CD14-positive monocyte (primary cell): ENCODE measurements around the gene DMAC1. TPM values are rescaled to one million over a fixed set of nuclear protein-coding genes. Genes with fewer than 3 reads are reported as not detected.

ENCODE experiments used
- DNase-seq, 3 donors: peaks; one replicate each; pipeline ENCODE4 v3.0.0-alpha.2; 2011 to 2022
- H2AFZ ChIP-seq: 2 replicates; pipeline ENCODE4 v1.6.0; 2012; ENCODE audit warnings: mild to moderate bottlenecking, low read depth, low read length, inconsistent platforms; ENCODE audit not compliant: insufficient read depth, poor library complexity, severe bottlenecking
- H3K27ac ChIP-seq, 2 donors: 1 replicate in 1 of 2; 2 replicates in 1 of 2; pipeline ENCODE4 v1.5.1; 2012 to 2013; ENCODE audit warnings: low read length in 2 of 2, control low read depth in 1 of 2, inconsistent platforms in 1 of 2, low read depth in 1 of 2, mild to moderate bottlenecking in 1 of 2
- H3K27me3 ChIP-seq, 2 donors: one replicate each; pipeline versions ENCODE4 v1.6.0 to v1.6.1; 2011 to 2013; ENCODE audit warnings: low read length in 2 of 2; ENCODE audit not compliant: control insufficient read depth in 2 of 2, insufficient read depth in 2 of 2
- H3K36me3 ChIP-seq, 2 donors: replicated peaks in 1 of 2; 1 replicate in 1 of 2; 2 replicates in 1 of 2; pipeline versions ENCODE4 v1.5.1 to v1.6.1; 2012 to 2013; ENCODE audit warnings: low read length in 2 of 2, control low read depth in 1 of 2, inconsistent platforms in 1 of 2, mild to moderate bottlenecking in 1 of 2; ENCODE audit not compliant: insufficient read depth in 2 of 2, control insufficient read depth in 1 of 2
- H3K4me1 ChIP-seq, 2 donors: 1 replicate in 1 of 2; 2 replicates in 1 of 2; pipeline versions ENCODE4 v1.5.1 to v1.6.1; 2012 to 2013; ENCODE audit warnings: low read length in 2 of 2, control low read depth in 1 of 2, inconsistent platforms in 1 of 2, mild to moderate bottlenecking in 1 of 2, moderate library complexity in 1 of 2; ENCODE audit not compliant: insufficient read depth in 2 of 2, control insufficient read depth in 1 of 2
- H3K4me2 ChIP-seq: replicated peaks from 2 replicates; pipeline ENCODE3; 2012; ENCODE audit warnings: low read length, moderate library complexity, mild to moderate bottlenecking; ENCODE audit not compliant: poor library complexity, severe bottlenecking; ENCODE audit errors: extremely low read depth
- H3K4me3 ChIP-seq, 3 experiments: fragments of 200-600 bp in 1 of 3; sonication (generic) in 1 of 3; replicated peaks in 1 of 3; 1 replicate in 2 of 3; 2 replicates in 1 of 3; pipeline ENCODE4 v1.5.1; 2011 to 2013; ENCODE audit warnings: low read length in 3 of 3, mild to moderate bottlenecking in 3 of 3, control low read depth in 2 of 3, low read depth in 2 of 3, inconsistent platforms in 1 of 3, moderate library complexity in 1 of 3
- H3K79me2 ChIP-seq: 2 replicates; pipeline ENCODE4 v1.6.0; 2012; ENCODE audit warnings: mild to moderate bottlenecking, control low read depth, inconsistent platforms, low read length, moderate library complexity; ENCODE audit not compliant: insufficient read depth
- H3K9ac ChIP-seq: 2 replicates; pipeline ENCODE4 v1.6.0; 2017; ENCODE audit warnings: low read length, mild to moderate bottlenecking; ENCODE audit not compliant: insufficient read depth, poor library complexity, severe bottlenecking
- H3K9me3 ChIP-seq, 2 donors: replicated peaks in 1 of 2; 1 replicate in 1 of 2; 2 replicates in 1 of 2; pipeline versions ENCODE4 v1.5.1 to v1.6.1; 2012 to 2013; ENCODE audit warnings: low read length in 2 of 2, control low read depth in 1 of 2; ENCODE audit not compliant: control insufficient read depth in 1 of 2, insufficient read depth in 1 of 2
- H4K20me1 ChIP-seq: 2 replicates; pipeline ENCODE4 v1.6.0; 2012; ENCODE audit warnings: mild to moderate bottlenecking, low read length, control low read depth, moderate library complexity; ENCODE audit not compliant: insufficient read depth
- H3K27ac Mint-ChIP-seq, 7 donors: one replicate each; pipeline ENCODE4 v1.8.0; 2020; ENCODE audit warnings: mild to moderate bottlenecking in 7 of 7, mixed read lengths in 7 of 7, moderate library complexity in 6 of 7, inconsistent platforms in 2 of 7
- H3K27me3 Mint-ChIP-seq, 3 donors: one replicate each; pipeline ENCODE4 v1.8.0; 2021 to 2022; ENCODE audit warnings: low read depth in 3 of 3, mild to moderate bottlenecking in 3 of 3, mixed read lengths in 3 of 3, moderate library complexity in 3 of 3, inconsistent platforms in 1 of 3
- H3K36me3 Mint-ChIP-seq, 2 donors: one replicate each; pipeline ENCODE4 v1.8.0; 2020; ENCODE audit warnings: mixed read lengths in 2 of 2, inconsistent platforms in 1 of 2, mild to moderate bottlenecking in 1 of 2
- H3K4me1 Mint-ChIP-seq: one replicate; pipeline ENCODE4 v1.8.0; 2020; ENCODE audit warnings: mild to moderate bottlenecking, mixed read lengths
- H3K4me3 Mint-ChIP-seq, 2 donors: one replicate each; pipeline ENCODE4 v1.8.0; 2020; ENCODE audit warnings: mild to moderate bottlenecking in 2 of 2, mixed read lengths in 2 of 2, moderate library complexity in 1 of 2
- H3K9me3 Mint-ChIP-seq, 7 donors: one replicate each; pipeline ENCODE4 v1.8.0; 2020 to 2022; ENCODE audit warnings: mixed read lengths in 7 of 7, mild to moderate bottlenecking in 6 of 7, moderate library complexity in 6 of 7, inconsistent platforms in 2 of 7
- CTCF ChIP-seq: fragments of 200-600 bp; IDR thresholded peaks from one replicate; pipeline ENCODE4 v1.8.0; 2022; ENCODE audit warnings: antibody characterized with exemption, mild to moderate bottlenecking
- WGBS: methylation state at CpG from one replicate; pipeline ENCODE4 v1.1.5; 2013; ENCODE audit warnings: missing lambda C conversion rate; ENCODE audit not compliant: insufficient coverage; 5-methylcytosine and 5-hydroxymethylcytosine counted together
- intact Hi-C, 2 donors: fragments of 100-400 bp; cut with micrococcal nuclease; formaldehyde crosslinking; loops; one replicate each; pipeline versions ENCODE4 v1.15.0 to v1.15.1; 2023
- polyA plus RNA-seq, 3 donors: library from polyadenylated mRNA; depleted of rRNA in 1 of 3; unstranded in 2 of 3; stranded (reverse) in 1 of 3; fragments of 300-500 nt in 2 of 3; fragments of >200 nt in 1 of 3; fragmentation: Illumina TruSeq in 2 of 3; gene quantifications; 1 replicate in 2 of 3; 2 replicates in 1 of 3; pipeline ENCODE4 v1.2.3, GENCODE V29; 2012 to 2021

The DMAC1 gene
- polyA plus RNA-seq, 3 donors, result 3.0 to 29.6 (median 25.4) TPM

- WGBS, result 100% methylated on average over 1 of the region's 3 CpGs
- Mint-ChIP-seq H3K27me3 (no peaks in the 10 kb centered on the region), H3K27ac (no peak overlapping the region), H3K4me3 (no peak overlapping the region), H3K4me1 (no peaks in the 10 kb centered on the region), H3K9me3 (no peaks in the 10 kb centered on the region), H3K36me3 (peaks cover 12 to 15% of the 10 kb centered on the region in 2 donors)
- Histone ChIP-seq H4K20me1 (no peaks in the 10 kb centered on the region), H3K27ac (no peak overlapping the region), H2AFZ (no peak overlapping the region), H3K36me3 (peaks cover 0 to 10% of the 10 kb centered on the region in 2 donors), H3K4me2 (no peak overlapping the region), H3K27me3 (no peaks in the 10 kb centered on the region), H3K79me2 (no peaks in the 10 kb centered on the region), H3K9me3 (no peaks in the 10 kb centered on the region), H3K4me1 (no peaks in the 10 kb centered on the region), H3K9ac (no peak overlapping the region), H3K4me3 (no peak overlapping the region)
- no peak for TF ChIP-seq CTCF
- no peak for DNase-seq
- intact Hi-C loops, result no loop called here
Observed at GRCh38 chr9:7788772-7789171, 10.8 kb downstream of the DMAC1 start.

GRCh38 chr9:7785813-7786212, 13.8 kb downstream of the DMAC1 start:
- no peak for TF ChIP-seq CTCF

More at GRCh38 chr9:7785813-7786212, 13.8 kb downstream of the DMAC1 start:
- Mint-ChIP-seq H3K9me3 (no peaks in the 10 kb centered on the region), H3K27me3 (no peaks in the 10 kb centered on the region), H3K36me3 (peaks cover 0 to 2% of the 10 kb centered on the region in 2 donors), H3K27ac (no peak overlapping the region), H3K4me3 (no peak overlapping the region), H3K4me1 (no peaks in the 10 kb centered on the region)
- H3K4me2 ChIP-seq, result no peak overlapping the region
- no peak overlapping the region for H3K4me3 ChIP-seq
- H2AFZ ChIP-seq, result no peak overlapping the region
- H4K20me1 ChIP-seq, result no peaks in the 10 kb centered on the region
- H3K79me2 ChIP-seq, result no peaks in the 10 kb centered on the region
- intact Hi-C loops, result no loop called here
- H3K36me3 ChIP-seq, result no peaks in the 10 kb centered on the region
- H3K9me3 ChIP-seq, result no peaks in the 10 kb centered on the region
- WGBS, result no CpG with 5 or more reads among the region's 3 CpGs
- no peak overlapping the region for H3K27ac ChIP-seq
- no peak for DNase-seq
- H3K4me1 ChIP-seq, result no peaks in the 10 kb centered on the region
- H3K27me3 ChIP-seq, result no peaks in the 10 kb centered on the region
- H3K9ac ChIP-seq, result no peak overlapping the region
